ENCODE results near the gene RAB11FIP5. TPM values are rescaled to one million over a fixed set of nuclear protein-coding genes. Genes with fewer than 3 reads are reported as not detected.
"Not testable (repeated sequence)": the region's sequence is repeated elsewhere in the genome, so short reads cannot be mapped to it uniquely, and the experiment has no call there.

The RAB11FIP5 gene
- total RNA-seq, 1 donor from 2014 or later: 3.5 TPM

DNA sequence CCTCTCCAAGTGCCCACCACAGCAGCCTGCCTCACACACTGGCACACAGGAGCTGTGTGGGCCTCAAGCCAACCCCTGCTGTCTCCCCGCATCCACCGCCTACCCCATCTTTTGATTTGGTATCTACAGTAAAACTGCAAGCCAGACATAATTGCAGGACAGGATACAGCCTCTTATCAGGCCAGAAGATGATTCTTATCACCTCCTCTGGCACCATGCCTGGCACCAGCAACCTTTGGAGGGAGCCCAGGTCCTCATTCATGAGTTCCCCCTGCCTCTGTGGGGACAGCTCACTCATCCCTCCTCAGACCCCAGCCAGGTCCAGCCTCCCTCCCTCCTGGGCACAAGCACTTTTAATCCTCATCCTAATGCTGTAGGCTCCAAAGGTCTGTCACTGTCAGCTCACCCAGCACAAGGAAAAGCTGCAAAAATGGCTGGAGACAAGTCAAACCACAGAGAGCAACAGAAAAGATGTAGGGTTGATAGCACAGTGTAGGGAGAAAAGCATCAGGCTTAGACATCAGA is 9.7 kb downstream of the RAB11FIP5 start:
- ChIA-PET CTCF (no interaction called here), POLR2A (no interaction called here)
- ATAC-seq (ENCODE audit: low read depth) (no peak), DNase-seq (no peak)
- Mint-ChIP-seq H3K27ac (no peak overlapping the region), H3K9me3 (no peaks in the 10 kb centered on the region), H3K36me3 (ENCODE audit: low read depth) (no peaks in the 10 kb centered on the region), H3K27me3 (no peaks in the 10 kb centered on the region), H3K4me1 (no peaks in the 10 kb centered on the region), H3K4me3 (no peak overlapping the region)
- TF ChIP-seq CTCF (IDR thresholded peaks at IDR 0.05): no peak
- intact Hi-C loops (cut with micrococcal nuclease): no loop called here

DNA sequence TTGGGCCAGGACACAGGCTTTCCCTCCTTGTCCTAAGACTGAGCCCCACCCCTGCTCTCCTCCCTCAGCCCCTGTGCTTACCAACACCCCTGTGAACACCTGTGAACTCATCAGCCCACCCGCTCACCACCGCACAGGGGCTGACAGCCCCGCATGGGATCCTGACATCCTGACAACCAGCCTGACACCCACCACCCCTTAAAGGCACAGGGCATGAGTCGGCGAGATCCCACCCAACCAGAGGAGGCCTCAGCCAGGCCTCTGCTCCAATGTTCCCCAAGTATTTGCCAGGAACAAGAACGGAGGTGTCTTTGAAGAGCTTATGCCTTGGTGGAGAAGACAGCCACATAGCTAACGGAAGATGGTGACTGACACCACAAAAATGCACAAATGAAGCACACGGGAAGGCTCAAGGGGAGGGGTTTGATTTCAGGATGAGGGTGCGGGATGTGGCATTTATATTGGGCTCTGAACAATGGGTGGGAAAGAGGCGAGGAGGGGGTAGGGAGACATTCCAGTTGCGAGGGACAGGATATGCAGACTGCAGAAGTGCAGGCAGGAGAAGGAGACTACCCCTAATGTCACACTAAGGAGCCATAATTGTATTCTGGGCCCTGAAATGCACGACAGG is 11.0 kb downstream of the RAB11FIP5 start:
- no peak for TF ChIP-seq CTCF (IDR thresholded peaks at IDR 0.05)
- intact Hi-C loops (cut with micrococcal nuclease): no loop called here
- Mint-ChIP-seq H3K9me3 (no peaks in the 10 kb centered on the region), H3K36me3 (ENCODE audit: low read depth) (no peaks in the 10 kb centered on the region), H3K27ac (no peak overlapping the region), H3K27me3 (no peaks in the 10 kb centered on the region), H3K4me1 (no peaks in the 10 kb centered on the region), H3K4me3 (no peak overlapping the region)
- ChIA-PET CTCF (no interaction called here), POLR2A (no interaction called here)
- ATAC-seq (ENCODE audit: low read depth) (no peak), DNase-seq (no peak)

- DNase-seq (no peak), ATAC-seq (ENCODE audit: low read depth) (no peak)
- no peaks in the 10 kb centered on the region for H3K27me3 Mint-ChIP-seq
- H3K9me3 Mint-ChIP-seq: no peaks in the 10 kb centered on the region
- H3K4me3 Mint-ChIP-seq: no peak overlapping the region
- ChIA-PET CTCF (interaction anchor here (0.7 kb wide), 1 partner anchor 76 kb away, joined by 4 read pairs; no protein-coding TSS in a partner anchor), POLR2A (interaction anchor here (0.7 kb wide), 1 partner anchor 12 kb away, joined by 4 read pairs; the partner anchor contains the start of gene RAB11FIP5)
- no peak for TF ChIP-seq CTCF (IDR thresholded peaks at IDR 0.05)
- no peaks in the 10 kb centered on the region for H3K36me3 Mint-ChIP-seq (ENCODE audit: low read depth)
- H3K4me1 Mint-ChIP-seq: no peaks in the 10 kb centered on the region
- intact Hi-C loops (cut with micrococcal nuclease): no loop called here
- H3K27ac Mint-ChIP-seq: no peak overlapping the region
These were observed 11.8 kb downstream of the RAB11FIP5 start for GRCh38 chr2:73100956-73101355.

- H3K36me3 Mint-ChIP-seq (ENCODE audit: low read depth): no peaks in the 10 kb centered on the region
- no peaks in the 10 kb centered on the region for H3K27me3 Mint-ChIP-seq
- ATAC-seq (ENCODE audit: low read depth) (no peak), DNase-seq (no peak)
- no peak overlapping the region for H3K27ac Mint-ChIP-seq
- TF ChIP-seq CTCF (IDR thresholded peaks at IDR 0.05): no peak
- intact Hi-C loops (cut with micrococcal nuclease): no loop called here
- no peaks in the 10 kb centered on the region for H3K4me1 Mint-ChIP-seq
- ChIA-PET POLR2A (interaction anchor here (0.7 kb wide), 1 partner anchor 1397 kb away, joined by 8 read pairs; no protein-coding TSS in a partner anchor), CTCF (no interaction called here)
- H3K4me3 Mint-ChIP-seq: no peak overlapping the region
- no peaks in the 10 kb centered on the region for H3K9me3 Mint-ChIP-seq
These were observed 13.3 kb downstream of the RAB11FIP5 start for GRCh38 chr2:73099486-73099885.

GRCh38 chr2:73095910-73096309 is 16.8 kb downstream of the RAB11FIP5 start:
- no peak overlapping the region for H3K27ac Mint-ChIP-seq
- intact Hi-C loops (cut with micrococcal nuclease): no loop called here
- ATAC-seq (ENCODE audit: low read depth) (no peak), DNase-seq (no peak)
- CTCF ChIA-PET: no interaction called here
- no peaks in the 10 kb centered on the region for H3K9me3 Mint-ChIP-seq
- no peak for TF ChIP-seq CTCF (IDR thresholded peaks at IDR 0.05)
- POLR2A ChIA-PET: no interaction called here
- no peaks in the 10 kb centered on the region for H3K27me3 Mint-ChIP-seq
- no peak overlapping the region for H3K4me3 Mint-ChIP-seq
- no peaks in the 10 kb centered on the region for H3K4me1 Mint-ChIP-seq
- H3K36me3 Mint-ChIP-seq (ENCODE audit: low read depth): no peaks in the 10 kb centered on the region

DNA sequence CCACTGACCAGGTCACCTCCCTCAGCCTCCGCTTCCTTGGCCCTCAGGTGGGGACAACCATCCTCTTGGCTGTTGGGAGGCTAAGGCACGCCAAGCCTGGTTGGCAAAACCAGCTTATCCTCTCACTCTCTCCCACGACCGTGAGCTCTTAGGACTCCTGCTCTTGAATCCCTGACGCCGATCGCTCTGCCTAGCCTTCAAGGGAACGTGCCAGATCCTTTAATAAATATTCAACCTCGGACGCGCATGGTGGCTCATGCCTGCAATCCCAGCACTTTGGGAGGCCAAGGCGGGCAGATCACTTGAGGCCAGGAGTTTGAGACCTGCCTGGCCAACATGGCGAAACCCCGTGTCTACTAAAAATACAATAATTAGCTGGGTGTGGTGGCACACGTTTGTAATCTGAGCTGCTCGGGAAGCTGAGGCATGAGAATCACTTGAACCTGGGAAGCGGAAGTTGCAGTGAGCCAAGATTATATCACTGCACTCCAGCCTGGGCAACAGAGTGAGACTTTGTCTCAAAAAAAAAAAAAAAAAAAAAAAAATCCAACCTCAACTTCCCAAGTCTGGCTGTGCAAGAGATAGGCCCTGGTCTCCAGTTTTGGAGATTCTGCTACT is 19.0 kb downstream of the RAB11FIP5 start:
- POLR2A ChIA-PET; H3K9me3 Mint-ChIP-seq; H3K27me3 Mint-ChIP-seq; CTCF ChIA-PET; H3K4me3 Mint-ChIP-seq; intact Hi-C loops (cut with micrococcal nuclease); DNase-seq; H3K36me3 Mint-ChIP-seq (ENCODE audit: low read depth); H3K4me1 Mint-ChIP-seq; ATAC-seq (ENCODE audit: low read depth); H3K27ac Mint-ChIP-seq: not testable (repeated sequence)
